Measurements from ENCODE around the gene AGAP1.

Gene AGAP1

DNA sequence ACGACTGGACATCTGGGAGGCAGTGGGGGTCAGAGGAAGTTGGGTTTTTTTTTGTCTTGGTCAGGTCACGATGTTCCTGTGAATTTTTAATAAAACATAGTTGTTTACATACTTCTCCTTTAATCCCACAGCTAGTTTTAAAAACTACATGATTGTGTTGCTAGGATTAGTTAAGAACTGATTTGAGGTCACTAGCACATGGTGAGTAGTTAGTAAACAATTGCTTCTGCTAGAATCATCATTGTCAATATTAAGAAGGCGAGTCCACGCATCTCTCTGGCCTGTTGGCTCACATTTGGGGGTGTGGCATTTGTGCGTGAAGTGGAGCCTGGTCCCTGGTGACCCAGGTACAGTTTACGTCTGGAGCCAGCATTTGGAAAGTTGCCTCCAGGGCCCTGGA, 59.4 kb downstream of the AGAP1 start:
- DNase-seq = no peak

DNA sequence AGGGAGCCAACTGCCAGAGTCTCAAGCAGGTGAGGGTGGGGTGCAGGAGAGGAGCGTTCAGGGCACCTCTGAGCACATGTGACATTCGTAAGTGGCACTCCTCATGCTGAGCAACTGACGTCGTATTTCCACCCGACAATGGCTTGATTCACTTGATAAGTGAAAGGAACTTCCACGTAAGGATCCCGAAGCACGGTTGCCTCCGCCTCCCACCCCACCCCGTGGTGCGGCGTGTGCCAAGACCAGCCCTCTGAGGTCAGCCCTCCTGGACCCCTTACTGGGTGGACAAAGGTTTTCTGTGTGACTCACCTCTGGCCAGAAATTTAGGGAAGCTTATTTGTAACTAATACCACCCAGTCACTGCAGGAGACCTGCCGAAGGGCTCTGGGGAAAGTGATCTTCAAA, 59.9 kb downstream of the AGAP1 start:
- no peak for DNase-seq

DNA sequence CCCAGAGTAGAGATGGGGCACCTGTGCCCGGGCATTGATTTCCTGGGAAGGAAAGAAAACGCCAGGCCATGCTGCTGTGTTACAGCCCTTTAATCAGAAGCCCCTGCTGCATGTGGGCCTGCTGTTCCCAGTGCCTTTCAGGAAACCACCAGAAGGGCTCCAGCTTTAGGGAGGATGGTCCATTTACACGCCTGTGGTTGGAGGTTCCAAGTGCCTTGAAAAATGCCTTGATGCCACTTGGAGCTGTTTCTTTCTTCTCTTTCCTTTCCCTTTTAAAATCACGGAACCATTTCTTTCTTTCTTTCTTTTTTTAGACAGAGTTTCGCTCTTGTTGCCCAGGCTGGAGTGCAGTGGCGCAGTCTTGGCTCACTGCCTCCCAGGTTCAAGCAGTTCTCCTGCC, 60.5 kb downstream of the AGAP1 start:
- no peak for DNase-seq

DNA sequence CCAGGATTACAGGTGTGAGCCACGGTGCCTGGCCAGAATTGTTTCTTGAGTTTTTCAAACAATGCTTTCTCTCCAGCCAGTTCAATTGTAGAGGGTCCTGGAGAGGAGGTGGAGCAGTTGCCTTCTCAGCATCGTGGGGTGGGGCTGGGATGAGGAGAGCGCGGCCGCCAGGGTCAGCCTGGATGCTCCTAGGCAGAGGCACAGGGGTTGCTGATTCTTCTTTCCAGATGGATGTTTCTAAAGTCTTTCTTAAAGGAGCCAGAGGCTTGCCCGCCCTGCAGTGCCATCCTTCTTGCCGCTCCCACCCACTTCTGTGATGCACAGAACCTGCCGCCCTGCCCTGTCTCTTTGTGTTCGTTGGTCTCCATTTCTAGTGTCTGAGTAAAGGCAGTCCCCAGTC, 61.1 kb downstream of the AGAP1 start:
- no peak for DNase-seq

DNA sequence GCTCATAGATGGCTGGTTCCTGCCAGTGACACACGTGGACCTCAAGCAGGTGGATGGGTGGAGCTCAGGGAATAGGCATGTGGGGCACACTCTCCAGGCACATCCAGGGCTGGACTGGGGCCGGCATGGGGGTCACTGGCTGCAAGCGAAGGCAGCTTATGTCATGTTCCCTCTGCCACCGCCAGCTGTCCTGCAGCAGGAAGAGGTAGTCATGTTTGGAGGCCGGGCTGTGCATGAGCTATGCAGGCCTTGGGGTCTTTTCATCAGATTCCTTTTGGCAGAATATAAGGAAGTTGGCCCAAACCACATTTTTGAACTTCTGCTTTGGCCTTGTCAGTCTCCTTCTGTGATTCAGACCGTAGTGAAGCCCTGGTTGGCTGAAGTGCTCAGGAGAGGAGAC, 61.5 kb downstream of the AGAP1 start:
- no peak for DNase-seq

DNA sequence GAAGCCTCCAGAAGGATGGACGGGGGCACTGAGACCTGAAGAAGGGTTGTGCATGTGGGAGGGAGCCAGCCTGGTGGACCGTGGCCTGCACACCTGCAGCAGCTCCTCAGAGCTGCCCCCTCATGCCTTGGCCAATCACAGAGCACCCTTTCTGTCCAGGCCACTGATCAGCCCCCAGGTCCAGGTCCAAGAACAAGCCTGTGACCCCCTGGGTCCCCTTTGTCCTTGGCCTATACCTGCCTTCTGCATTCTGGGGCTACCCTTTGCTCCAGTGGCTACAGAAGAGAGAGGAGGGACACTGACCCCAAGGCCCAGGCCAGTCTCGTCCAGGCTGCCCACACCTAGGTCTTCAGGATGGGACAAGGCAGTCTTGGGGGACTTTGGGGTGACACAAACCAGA, 62.2 kb downstream of the AGAP1 start:
- DNase-seq = no peak

DNA sequence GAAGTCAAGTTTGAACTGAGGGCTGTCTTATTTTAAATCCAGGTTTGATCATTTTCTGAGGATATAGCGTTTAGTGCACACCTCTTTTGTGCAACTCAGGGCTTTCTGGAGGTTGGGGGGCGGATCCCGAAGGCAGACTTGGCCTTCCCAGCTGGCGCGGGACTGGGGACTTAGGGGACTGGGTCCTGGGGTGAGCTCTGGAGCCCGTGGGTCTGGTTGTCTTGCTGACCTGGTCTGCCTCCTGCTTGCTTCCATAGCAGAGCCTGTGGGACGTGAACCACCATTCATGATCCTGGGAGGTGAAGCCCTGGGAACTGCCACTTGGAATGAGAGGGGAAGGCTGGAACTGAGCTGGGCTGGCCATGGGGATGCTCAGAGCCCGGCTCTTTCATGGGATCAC, 63.1 kb downstream of the AGAP1 start:
- no peak for DNase-seq

DNA sequence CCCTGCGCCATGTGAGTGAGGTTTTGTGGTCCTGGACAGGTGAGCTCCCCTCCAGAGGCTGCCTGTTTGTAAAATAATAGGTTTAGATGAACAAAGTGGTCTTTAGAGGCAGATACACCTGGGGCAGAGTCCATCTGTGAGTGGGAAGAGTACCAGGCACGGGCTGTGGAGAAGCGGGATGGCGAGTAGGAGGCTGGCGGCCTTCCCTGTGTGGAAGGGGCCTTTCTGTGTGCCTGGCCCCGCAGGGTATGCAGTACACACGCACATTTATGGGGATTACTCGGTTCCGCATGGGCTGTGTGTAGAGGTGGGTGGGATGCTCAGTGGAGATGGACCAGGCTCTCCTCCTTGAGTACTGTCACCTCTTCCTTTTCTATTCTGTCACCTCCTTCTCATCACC, 64.1 kb downstream of the AGAP1 start:
- no peak for DNase-seq

DNA sequence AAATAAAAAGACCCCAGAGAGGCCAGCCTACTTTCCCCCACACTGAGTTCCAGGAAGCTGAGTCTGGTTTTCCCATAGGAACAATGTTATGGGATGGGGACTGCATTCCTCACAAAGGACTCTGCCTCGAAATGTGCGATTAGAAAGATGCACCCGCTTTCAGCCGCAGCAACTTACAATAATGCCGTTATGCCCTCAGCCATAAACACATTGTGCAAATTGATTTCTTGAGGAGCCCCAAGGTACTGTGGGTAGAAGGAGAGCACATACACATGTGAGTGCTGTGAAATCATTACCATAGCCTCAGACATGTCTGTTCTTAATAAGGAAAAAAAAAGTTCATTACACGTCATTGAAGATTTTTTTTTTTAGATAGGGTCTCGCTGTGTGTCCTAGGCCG, 64.7 kb downstream of the AGAP1 start:
- no peak for DNase-seq

DNA sequence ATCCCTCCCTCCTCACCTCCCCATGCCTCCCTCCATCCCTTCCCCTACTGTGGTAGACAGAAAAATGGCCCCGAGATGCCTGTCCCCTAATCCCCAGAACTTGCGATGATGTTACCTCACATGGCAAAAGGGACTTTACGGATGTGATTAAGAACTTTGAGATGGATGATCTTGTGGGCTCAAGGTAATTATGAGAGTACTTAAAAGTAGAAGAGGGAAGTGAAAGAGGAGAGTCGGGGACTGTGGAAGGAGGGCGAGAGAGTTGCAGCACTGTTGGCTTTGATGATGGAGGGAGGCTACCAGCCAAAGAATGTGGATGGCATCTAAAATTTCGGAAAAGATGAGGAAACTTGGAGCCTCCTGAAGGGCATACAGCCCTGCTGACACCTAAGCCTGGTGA, 66.5 kb downstream of the AGAP1 start:
- no peak for DNase-seq

DNA sequence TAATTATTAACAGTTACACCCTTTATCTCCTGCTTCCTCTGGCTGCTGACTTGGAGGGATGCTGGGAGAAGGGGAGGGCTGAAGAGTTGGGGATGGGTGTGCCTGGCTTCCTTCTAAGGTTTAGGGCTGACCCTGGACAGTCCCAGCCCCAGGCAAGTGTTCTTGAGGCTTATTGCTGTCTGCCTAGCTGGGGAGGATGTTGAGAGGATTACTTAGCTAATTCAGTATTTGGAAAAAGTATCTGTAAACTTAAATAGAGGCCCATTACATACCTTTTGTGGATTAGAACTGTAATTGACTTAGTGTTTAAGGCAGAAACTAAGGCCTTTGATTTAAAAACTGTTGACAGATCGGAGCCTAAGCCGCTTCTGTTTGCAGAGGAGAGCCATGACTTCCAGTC, 67.6 kb downstream of the AGAP1 start:
- no peak for DNase-seq

DNA sequence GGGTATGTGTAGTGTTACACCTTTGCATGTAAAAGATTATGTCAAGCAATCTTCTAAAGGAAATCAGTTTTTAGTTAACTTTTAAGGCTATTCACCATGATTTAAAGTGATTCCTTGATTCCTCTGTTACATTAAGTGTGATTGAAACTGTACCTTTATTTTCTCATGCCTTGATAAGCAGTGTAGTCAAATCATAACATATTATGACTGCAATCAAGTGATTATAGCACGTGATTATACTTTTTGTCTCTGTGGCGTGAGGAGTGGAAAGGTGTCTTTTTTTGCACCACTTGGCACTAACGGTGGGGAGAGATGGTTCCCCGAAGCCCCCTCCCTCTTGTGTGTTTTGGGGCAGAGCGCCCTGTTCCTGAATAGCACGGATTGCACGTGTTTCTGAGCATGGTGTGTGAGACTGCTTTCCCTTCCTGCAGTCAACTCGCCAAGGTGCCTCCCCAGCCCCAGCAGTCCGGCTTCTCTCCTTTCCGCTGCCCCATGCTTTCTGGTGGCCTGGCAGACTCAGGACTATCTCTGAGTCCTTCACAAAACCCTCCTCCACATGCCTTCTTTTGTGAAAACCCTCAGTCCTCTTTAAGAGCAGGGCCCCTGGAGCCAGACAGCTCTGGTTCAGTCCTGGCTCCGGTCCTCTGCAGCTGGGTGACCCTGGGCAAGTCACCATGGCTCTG, 68.4 kb downstream of the AGAP1 start:
- no peak for DNase-seq

DNA sequence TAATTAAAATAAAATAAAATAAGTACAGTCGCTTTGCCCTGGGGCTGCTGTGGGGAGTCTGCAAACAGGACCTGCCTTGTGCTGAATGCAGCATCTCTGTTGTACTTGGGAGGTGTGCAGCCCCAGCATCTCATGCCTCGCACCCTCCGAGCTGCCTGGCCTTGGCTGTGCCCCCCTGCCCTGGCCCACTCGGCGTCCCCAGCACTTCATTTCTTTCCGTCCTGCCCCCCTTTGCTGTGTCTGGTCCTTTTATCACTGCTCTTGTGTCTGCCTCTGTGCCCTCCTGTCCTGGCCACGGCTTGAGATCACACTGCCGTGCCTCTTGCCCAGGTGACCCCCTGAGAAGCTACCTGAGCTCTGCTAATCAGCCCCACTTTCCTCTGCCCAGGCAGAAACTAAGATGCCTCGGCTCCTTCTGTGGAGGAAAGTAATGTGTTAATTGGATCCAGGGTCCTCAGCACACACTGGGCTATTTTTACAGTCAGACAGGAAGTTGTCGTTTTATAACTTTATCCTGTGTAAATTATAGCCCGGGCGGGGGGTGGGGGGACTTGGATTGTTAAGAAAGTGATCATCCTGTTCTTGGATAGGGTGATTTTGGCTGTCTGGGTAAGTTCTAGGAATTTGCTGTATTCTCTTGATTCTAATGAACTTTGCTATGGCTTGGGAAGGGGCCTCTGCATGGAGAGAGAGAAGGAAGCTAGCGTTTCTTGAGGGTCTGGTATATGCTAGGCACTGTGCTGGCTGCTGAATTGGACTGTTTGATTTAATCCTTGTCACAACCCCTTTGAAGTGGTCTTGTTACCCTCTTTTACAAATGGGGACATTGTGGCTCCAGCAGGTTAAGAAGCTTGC, 69.4 kb downstream of the AGAP1 start:
- no peak for DNase-seq

DNA sequence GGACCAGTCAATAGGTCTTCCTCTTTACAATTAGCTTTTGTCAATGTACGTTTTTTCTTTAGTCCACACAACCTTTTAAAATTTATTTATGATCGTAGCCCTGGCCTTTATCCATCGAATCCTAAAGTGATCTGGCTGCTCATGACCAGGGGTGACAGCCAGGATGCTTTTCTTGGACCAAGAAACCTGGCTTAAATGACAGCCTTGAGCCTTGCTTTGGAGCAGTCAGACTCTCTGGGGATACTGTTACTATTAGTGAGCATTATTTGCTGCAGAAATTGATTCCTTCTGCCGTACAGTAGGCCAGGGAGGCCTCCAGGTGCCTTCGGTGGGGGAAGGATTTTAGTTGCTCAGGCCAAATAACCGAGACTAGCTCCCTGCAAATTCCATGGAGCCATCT, 70.2 kb downstream of the AGAP1 start:
- no peak for DNase-seq

DNA sequence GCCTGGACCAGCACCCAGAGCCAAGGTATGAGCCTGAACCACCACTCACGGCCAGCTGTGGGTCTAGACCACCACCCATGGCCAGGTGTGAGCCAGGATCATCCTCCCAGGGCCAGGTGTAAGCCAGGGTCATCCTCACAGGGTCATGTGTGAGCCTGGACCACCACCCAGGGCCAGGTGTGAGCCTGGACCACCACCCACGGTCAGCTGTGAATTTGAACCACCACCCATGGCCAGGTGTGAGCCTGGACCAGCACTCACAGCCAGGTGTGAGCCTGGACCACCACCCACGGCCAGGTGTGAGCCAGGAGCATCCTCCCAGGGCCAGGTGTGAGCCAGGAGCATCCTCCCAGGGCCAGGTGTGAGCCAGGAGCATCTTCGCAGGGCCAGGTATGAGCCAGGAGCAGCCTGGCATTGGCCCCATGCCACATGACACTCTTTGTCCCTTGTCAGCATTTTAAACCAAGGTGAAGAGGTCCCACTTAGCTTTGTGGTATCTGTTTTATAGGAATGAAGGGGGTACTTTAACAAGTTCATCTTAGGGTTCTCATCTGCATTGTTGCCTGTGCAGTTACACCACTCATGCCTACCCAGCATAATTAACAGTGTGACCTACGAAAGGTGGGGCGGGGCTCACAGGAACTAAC, 71.2 kb downstream of the AGAP1 start:
- no peak for DNase-seq

DNA sequence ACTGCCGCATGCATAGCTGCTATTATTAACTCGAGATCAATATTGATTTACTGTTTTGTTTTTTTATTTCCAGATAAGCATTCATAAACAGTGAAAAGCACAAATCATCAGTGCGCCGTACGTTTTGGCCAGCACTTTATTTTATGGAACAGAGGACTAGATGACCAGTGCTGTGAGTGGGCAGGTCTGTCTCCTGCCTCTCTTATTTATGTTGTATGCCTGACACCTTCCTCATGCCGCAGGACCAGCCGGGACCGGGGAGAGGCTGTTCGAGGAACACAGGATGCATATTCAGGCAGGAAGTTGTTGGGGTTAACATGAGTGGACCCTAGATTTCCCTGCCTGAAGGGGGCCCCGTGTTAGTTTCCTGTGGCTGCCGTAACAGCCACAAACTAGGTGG, 72.6 kb downstream of the AGAP1 start:
- DNase-seq = no peak

DNA sequence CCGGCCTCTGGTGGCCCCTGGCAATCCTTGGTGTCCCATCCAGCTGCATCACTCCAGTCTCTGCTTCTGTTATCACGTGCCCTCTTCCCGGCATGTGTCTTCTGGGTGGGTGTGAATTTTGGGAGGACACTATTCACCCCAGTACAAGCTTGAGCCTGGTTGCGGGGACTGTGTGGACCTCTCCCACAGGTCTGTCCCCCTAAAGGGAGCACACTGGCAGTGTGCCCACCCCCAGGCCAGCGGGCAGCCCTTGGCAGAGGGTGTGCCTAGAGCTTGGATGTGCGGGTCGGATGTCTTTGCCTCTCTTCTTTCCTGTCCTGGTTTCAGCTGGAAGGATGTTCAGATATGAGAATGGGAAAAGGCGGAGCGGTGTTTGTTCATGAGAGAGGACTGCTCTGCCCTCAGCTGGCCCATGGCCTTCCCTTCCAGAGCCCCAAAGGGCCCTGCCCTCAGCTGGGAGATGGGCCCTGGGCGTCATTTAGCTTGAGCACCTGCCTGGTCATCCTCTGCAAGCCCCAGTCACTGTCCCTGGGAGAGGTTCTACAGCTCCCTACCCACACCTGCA, 73.2 kb downstream of the AGAP1 start:
- no peak for DNase-seq

DNA sequence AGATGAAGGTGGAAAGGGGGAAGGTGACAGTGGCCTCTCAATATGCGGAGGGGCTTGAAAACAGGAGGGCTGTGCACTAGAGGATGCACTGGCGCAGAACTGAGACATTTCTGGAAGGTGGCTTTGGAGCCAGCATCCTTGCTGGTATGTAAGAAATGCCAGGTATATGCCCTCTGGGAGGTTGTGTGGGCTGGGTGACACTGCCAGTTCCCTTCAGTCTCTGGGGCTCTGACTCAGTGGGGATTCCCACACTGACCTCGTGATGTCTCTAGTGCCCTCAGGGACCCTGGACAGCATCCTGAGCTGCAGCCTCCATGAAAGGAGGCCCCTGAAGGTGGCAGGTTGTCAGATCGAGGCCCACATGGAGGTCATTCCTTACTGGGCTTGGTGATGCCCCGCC, 74.0 kb downstream of the AGAP1 start:
- no peak for DNase-seq

DNA sequence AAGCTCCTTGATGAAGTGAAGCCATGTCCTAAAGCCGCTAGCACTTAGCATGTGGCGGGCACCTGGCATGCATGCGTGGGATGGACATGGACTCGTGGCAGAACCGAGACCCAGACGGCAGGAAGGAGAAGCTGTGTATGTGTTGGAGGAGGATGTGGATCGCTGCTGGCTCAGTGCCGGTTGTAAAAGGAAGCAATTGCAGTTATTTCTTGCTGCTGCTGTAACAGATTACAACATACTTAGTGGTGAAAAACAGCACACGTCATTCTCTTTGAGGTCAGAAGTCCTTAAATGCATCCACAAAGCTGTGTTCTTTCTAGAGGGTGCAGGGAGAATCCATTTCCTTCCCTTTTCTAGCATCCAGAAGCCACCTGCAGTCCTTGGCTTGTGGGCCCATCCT, 74.6 kb downstream of the AGAP1 start:
- no peak for DNase-seq

DNA sequence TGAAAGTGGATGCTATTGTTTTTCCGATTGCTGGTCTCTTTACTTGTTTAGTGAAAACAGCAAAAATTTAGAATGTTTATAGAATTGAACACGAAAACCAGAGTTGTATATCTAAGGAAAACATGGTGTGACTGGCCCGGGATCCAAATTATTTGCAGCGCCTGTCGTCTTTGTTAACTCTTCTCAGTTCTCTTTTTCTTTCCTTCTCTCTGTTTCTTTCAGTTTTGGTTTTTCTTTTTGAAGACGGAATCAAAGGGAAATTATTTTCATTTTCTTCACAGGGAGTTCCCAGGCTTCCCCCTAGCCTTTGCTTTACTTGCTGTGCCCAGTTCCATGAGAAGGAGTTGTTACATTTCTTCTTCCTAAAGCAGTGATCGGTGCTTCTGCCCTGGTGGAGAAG, 76.0 kb downstream of the AGAP1 start:
- no peak for DNase-seq

DNA sequence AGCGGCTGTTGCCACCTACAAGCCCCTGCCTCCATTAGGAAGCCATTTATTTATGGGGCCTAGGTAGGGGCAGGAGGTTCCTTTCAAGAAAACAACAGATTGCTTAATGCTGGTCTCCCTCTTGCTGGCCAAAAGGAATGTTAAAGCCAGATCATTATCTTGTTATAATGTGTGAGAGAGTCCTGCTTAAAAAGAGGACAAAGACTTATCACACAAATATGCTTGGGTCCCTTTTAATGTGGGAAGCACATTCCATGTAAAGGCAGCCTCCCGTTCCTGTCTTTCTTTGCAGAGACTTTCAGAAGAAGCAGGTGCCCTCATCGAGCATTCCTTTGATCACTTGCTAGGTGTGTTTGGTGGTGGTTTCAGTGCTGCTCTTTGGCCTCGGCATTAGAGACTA, 76.4 kb downstream of the AGAP1 start:
- DNase-seq = no peak

DNA sequence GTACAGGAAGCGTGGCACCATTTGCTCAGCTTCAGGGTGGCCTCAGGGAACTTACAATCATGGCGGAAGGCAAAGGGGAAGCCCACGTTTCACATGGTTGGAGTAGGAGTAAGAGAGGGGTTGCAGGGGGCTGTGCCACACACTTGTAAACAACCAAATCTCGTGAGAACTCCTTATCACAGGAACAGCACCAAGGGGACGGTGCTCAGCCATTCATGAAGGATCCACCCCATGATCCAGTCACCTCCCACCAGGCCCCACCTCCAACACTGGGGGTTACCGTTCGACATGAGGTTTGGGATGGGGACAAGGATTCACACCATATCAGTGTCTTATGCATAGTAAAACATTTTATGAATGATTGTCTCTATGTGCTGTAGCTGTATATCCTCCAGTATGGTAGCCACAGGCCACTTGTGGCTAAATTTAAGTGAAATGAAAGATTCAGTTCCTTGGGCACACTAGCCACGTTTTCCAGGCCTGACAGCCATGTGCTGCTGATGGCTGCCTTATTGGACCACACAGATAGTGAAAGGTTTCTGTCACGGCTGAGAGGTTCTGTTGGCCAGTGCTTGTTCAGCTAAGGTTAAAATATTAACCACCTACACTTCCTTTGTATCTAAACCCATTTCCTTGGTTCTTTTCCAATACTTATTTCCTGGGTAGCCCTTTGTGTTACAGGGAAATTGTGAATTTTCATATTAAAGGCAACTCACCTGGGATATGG, 77.3 kb downstream of the AGAP1 start:
- no peak for DNase-seq

DNA sequence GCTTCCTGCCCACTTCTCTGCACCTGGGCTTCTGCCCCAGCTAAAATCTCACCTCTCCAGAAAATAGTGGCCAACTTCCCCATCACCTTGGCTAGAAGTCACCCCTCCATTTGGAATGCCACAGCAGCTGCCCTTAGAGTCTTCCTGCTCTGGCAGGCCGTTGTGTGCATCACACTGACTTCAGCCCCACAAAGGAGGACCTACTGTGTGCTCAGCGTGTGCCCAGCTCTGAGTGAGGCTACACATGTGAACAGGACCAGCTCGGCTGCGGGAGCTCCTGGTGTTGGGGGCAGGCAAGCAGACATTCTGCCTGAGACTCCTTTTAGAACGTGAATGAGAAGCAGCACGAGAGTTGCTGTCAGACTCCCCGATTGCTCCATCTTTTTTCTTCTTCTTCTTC, 78.7 kb downstream of the AGAP1 start:
- DNase-seq = no peak

Data from NCI-H2227 treated with DMSO at 0.1 percent for 48 hours (cell line).